GM23338 (cell line): ENCODE results near the gene CD83. TPM values are rescaled to one million over a fixed set of nuclear protein-coding genes. Genes with fewer than 3 reads are reported as not detected.

Source experiments
- ATAC-seq: fragments of 200-7000 bp; cut with Tn5 transposase; 3 replicates; pipeline ENCODE4 v1.9.1; 2020
- DNase-seq: peaks from one replicate; pipeline ENCODE4 v3.0.0-alpha.2; 2015; ENCODE audit warnings: low spot score
- H2AFZ ChIP-seq: fragments of 200-600 bp; sonication (generic); 2 replicates; pipeline ENCODE4 v1.8.0; 2016; ENCODE audit warnings: antibody characterized with exemption, mild to moderate bottlenecking, moderate library complexity
- H3F3A ChIP-seq: fragments of 200-600 bp; sonication (generic); replicated peaks from 2 replicates; pipeline ENCODE4 v1.8.0; 2017; ENCODE audit warnings: antibody characterized with exemption, mixed run types, low read depth
- H3K27ac ChIP-seq: fragments of 200-600 bp; sonication (generic); 2 replicates; pipeline ENCODE4 v1.6.1; 2016; ENCODE audit warnings: low read depth
- H3K27me3 ChIP-seq: fragments of 200-600 bp; sonication (generic); 2 replicates; pipeline ENCODE4 v1.8.0; 2016; ENCODE audit warnings: mild to moderate bottlenecking, mixed run types, moderate library complexity; ENCODE audit not compliant: insufficient read depth
- H3K36me3 ChIP-seq: fragments of 200-600 bp; sonication (generic); 2 replicates; pipeline ENCODE4 v1.8.0; 2016; ENCODE audit warnings: mild to moderate bottlenecking; ENCODE audit not compliant: insufficient read depth
- H3K4me1 ChIP-seq: fragments of 200-600 bp; sonication (generic); 2 replicates; pipeline ENCODE4 v1.8.0; 2016; ENCODE audit warnings: mild to moderate bottlenecking, moderate library complexity; ENCODE audit not compliant: insufficient read depth
- H3K4me2 ChIP-seq: fragments of 200-600 bp; sonication (generic); 2 replicates; pipeline ENCODE4 v1.7.1; 2017; ENCODE audit warnings: mixed run types
- H3K4me3 ChIP-seq: fragments of 200-600 bp; sonication (generic); 2 replicates; pipeline ENCODE4 v1.6.1; 2016; ENCODE audit warnings: mixed run types
- H3K79me2 ChIP-seq: fragments of 200-600 bp; sonication (generic); replicated peaks from 2 replicates; pipeline ENCODE4 v1.8.0; 2017; ENCODE audit warnings: mild to moderate bottlenecking; ENCODE audit not compliant: insufficient read depth
- H3K9me2 ChIP-seq: fragments of 200-600 bp; sonication (generic); 2 replicates; pipeline ENCODE4 v1.8.0; 2017; ENCODE audit not compliant: insufficient read depth
- H4K20me1 ChIP-seq: fragments of 200-600 bp; sonication (generic); replicated peaks from 2 replicates; pipeline ENCODE4 v1.8.0; 2017; ENCODE audit warnings: mild to moderate bottlenecking; ENCODE audit not compliant: insufficient read depth
- H3K27ac Mint-ChIP-seq: 2 replicates; pipeline ENCODE4 v1.8.0; 2020; ENCODE audit warnings: inconsistent platforms, mild to moderate bottlenecking, moderate library complexity, mixed read lengths
- H3K27me3 Mint-ChIP-seq: 3 replicates; pipeline ENCODE4 v1.8.0; 2022; ENCODE audit warnings: low read depth, mild to moderate bottlenecking, moderate library complexity, mixed read lengths, inconsistent platforms; ENCODE audit not compliant: insufficient read depth, poor library complexity
- H3K36me3 Mint-ChIP-seq: 3 replicates; pipeline ENCODE4 v1.8.0; 2021; ENCODE audit warnings: low read depth, mild to moderate bottlenecking, inconsistent platforms, moderate library complexity, mixed read lengths
- H3K4me1 Mint-ChIP-seq: 3 replicates; pipeline ENCODE4 v1.8.0; 2020; ENCODE audit warnings: mild to moderate bottlenecking, inconsistent platforms, mixed read lengths
- H3K4me3 Mint-ChIP-seq: 3 replicates; pipeline ENCODE4 v1.8.0; 2021; ENCODE audit warnings: moderate library complexity, mild to moderate bottlenecking, inconsistent platforms, mixed read lengths
- H3K9me3 Mint-ChIP-seq: 3 replicates; pipeline ENCODE4 v1.8.0; 2020; ENCODE audit warnings: moderate library complexity, mild to moderate bottlenecking, inconsistent platforms, mixed read lengths
- CREB1 ChIP-seq: fragments of 250-450 bp; sonication (Bioruptor Pico); IDR thresholded peaks from 2 replicates; pipeline ENCODE4 v1.5.0; 2020; ENCODE audit warnings: low read depth, mild to moderate bottlenecking, moderate library complexity
- EZH2phosphoT487 ChIP-seq: fragments of 200-600 bp; sonication (generic); IDR thresholded peaks from one replicate; pipeline ENCODE4 v1.8.1; 2018; ENCODE audit warnings: antibody characterized with exemption; ENCODE audit not compliant: unreplicated experiment
- POLR2AphosphoS5 ChIP-seq: IDR thresholded peaks from 2 replicates; pipeline ENCODE4 v1.6.1; 2016; ENCODE audit warnings: antibody characterized with exemption, low read depth
- REST ChIP-seq: IDR thresholded peaks from one replicate; pipeline ENCODE4 v1.6.1; 2018; ENCODE audit warnings: antibody characterized with exemption; ENCODE audit not compliant: unreplicated experiment
- STAT1 ChIP-seq: IDR thresholded peaks from one replicate; pipeline ENCODE4 v1.6.1; 2016; ENCODE audit warnings: antibody characterized with exemption; ENCODE audit not compliant: unreplicated experiment
- ZNF331 ChIP-seq: fragments of 250-450 bp; sonication (Bioruptor Pico); IDR thresholded peaks from 2 replicates; pipeline ENCODE4 v1.5.0; 2020; ENCODE audit warnings: low read depth, mild to moderate bottlenecking, moderate library complexity
- ZNF462 ChIP-seq: fragments of 250-450 bp; sonication (Bioruptor Pico); IDR thresholded peaks from 2 replicates; pipeline ENCODE4 v1.5.0; 2020; ENCODE audit warnings: mild to moderate bottlenecking, moderate library complexity
- polyA plus RNA-seq: library from polyadenylated mRNA; unstranded; fragments of >200 nt; fragmentation: Nextera tagmentation; extraction: Ambion mirVana; gene quantifications from 2 replicates; pipeline ENCODE4 v1.2.1, GENCODE V29; 2016
- total RNA-seq: library from RNA; depleted of rRNA; stranded (reverse); fragments of >200 nt; shearing (Covaris generic); gene quantifications from 2 replicates; pipeline ENCODE4 v1.2.3, GENCODE V29; 2014
- TF ChIP-seq, protein P1 (sequence below): IDR thresholded peaks from 2 replicates; pipeline ENCODE4 v1.6.1; 2016; ENCODE audit warnings: antibody characterized with exemption

The CD83 gene
- total and polyA plus RNA-seq, 2 experiments from 2014 or later = 8.1 to 13.2 TPM

GRCh38 chr6:14083751-14084150 is 33.8 kb upstream of the CD83 start:
- no peak for ATAC-seq
- H3K4me3 Mint-ChIP-seq = no peak overlapping the region
- DNase-seq = no peak
- Histone ChIP-seq H3K9me2 (no peaks in the 10 kb centered on the region), H2AFZ (no peak overlapping the region), H3F3A (no peaks in the 10 kb centered on the region), H4K20me1 (0 out of 2 replicates have a peak, but pooled peaks cover 3% of the 10 kb centered on the region), H3K27me3 (no peaks in the 10 kb centered on the region), H3K4me1 (peaks cover 13% of the 10 kb centered on the region), H3K79me2 (no peaks in the 10 kb centered on the region), H3K4me3 (no peak overlapping the region), H3K27ac (no peak overlapping the region), H3K36me3 (no peaks in the 10 kb centered on the region; the same call in 1 of the 2 replicates), H3K4me2 (no peak overlapping the region)
- H3K36me3 Mint-ChIP-seq = no peaks in the 10 kb centered on the region
- H3K27me3 Mint-ChIP-seq = no peaks in the 10 kb centered on the region
- H3K4me1 Mint-ChIP-seq = peaks cover 23% of the 10 kb centered on the region
- H3K9me3 Mint-ChIP-seq = no peaks in the 10 kb centered on the region
- TF ChIP-seq ZNF462 = no peak
- TF ChIP-seq POLR2AphosphoS5 = no peak
- no peak for TF ChIP-seq EZH2phosphoT487
- TF ChIP-seq REST = no peak
- TF ChIP-seq, protein P1, sequence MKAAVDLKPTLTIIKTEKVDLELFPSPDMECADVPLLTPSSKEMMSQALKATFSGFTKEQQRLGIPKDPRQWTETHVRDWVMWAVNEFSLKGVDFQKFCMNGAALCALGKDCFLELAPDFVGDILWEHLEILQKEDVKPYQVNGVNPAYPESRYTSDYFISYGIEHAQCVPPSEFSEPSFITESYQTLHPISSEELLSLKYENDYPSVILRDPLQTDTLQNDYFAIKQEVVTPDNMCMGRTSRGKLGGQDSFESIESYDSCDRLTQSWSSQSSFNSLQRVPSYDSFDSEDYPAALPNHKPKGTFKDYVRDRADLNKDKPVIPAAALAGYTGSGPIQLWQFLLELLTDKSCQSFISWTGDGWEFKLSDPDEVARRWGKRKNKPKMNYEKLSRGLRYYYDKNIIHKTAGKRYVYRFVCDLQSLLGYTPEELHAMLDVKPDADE = no peak
- TF ChIP-seq ZNF331 (CRISPR knock-in tag) = no peak
- no peak for TF ChIP-seq STAT1
- no peak for TF ChIP-seq CREB1 (CRISPR knock-in tag)
- H3K27ac Mint-ChIP-seq = no peak overlapping the region
